GM18520 (cell line): ENCODE results near the gene ARHGEF12.

Source experiments
- ATAC-seq: cut with Tn5 transposase; IDR thresholded peaks from one replicate; pipeline ENCODE4 v1.9.1; 2021; ENCODE audit not compliant: unreplicated experiment

The ARHGEF12 gene

DNA sequence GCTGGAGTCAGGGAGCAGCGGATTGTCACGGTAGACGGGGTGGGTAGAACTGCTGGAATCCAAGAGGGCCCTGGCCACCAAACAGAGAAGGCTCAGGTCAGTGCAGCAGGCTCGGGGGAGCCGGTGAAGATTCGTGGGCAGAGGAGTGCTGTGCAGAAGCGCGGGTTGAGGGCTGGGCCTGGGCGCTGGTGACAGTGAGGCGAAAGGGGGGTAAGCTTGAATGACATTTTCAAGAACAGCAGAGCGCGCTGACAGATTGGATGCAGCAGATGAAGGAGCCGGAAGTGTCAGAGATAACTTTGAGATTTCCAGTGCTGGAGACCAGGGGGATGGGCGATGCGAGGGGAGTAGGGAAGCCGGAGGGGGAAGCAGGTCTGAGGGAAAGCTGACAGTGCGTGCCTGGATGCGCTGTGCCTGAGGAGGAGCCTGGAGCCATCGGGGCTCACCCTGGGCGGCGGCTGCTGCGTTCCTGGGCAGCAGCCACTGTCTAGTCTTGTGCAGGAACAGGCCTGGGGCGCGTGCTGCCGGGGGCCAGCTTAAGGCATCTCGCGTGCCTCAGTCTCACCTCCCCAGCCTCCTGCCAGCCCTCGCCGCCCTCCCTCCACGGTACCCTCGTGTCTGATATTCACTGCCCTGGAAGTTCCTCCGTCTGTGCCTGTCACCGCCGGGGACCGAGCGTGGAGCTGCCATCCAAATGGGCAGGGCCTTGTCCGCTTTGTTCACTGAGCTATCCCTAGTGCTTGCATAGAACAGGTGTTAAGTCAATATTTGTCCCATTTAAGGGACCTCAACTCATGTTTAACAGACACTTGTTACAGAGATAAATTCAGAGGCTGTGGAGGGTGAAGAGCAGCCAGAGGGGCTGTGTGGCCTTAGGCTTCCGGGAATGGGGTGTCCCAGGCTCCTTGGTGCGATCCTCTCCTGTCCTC is 180.5 kb downstream of the ARHGEF12 start:
- ATAC-seq: no peak

DNA sequence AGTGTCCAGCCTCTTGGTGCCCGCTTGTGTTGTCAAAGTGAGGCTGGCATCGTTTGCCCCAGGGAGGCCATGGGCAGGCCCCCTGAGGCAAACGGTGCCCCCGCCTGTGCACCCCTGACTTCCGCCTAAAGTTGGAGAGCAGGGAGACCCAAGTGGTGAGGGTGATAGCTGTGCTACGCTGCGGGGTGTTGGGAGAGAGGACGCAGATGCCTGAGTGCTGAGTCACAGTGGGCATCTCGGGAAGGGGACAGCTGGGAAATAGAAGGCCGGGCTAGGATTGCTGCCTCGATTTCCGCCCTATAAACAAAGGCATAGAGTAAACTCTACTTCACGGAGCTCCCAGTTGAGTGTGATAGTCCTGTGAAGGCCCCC is 181.2 kb downstream of the ARHGEF12 start:
- ATAC-seq: no peak

- ATAC-seq: no peak
These were observed 181.6 kb downstream of the ARHGEF12 start for GRCh38 chr11:120517801-120518291.

- no peak for ATAC-seq
These were observed 182.1 kb downstream of the ARHGEF12 start for GRCh38 chr11:120518356-120518755.

- ATAC-seq: no peak
These were observed 183.3 kb downstream of the ARHGEF12 start for GRCh38 chr11:120519474-120519873.

DNA sequence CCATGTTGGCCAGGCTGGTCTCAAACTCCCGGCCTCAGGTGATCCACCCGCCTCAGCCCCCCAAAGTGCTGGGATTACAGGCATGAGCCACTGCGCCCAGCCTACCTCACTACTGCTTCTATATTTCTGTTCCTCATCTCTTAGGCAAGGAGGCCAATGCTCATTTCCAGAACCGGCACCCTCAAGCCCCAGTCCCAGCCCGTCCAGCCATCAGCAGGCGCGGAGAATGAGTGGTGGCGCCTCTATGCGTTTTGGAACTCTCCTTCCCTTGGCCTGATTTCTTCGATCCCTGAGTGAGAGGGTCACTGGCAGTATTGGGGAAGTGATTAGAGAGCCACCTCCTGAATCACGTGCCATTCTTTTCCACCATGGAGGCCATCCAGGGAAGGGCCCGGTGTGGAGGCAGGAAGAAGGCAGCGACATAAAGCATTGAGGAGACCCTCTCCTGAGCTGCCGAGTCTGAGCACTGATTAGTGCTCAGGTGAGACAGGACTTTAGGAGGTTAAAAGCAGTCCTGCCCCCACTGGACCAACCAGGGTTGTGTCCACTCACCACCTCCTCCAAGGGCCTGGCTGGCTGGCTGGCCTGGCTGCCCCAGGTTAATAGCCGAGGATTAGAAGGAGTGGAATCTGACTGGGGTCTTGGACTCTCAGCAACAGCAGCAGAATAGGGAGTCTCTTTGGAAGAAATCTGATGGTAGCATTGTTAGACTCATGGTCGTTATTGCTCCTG is 184.0 kb downstream of the ARHGEF12 start:
- no peak for ATAC-seq

DNA sequence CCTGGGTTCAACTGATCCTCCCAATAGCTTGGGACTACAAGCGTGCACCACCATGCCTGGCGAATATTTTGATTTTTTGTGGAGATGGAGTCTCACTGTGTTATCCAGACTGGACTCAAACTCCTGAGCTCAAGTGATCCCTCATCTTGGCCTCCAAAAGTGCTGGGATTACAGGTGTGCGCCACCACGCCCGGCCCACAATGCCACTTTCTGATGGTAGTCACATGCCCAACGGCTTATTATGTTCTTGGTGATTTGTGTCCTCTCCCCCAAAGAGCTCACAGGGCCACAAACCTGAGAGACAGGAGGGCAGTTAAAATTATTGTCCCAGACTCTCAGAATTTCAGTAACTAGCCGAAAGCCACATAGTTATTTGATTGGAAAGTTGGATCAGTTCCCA is 185.0 kb downstream of the ARHGEF12 start:
- ATAC-seq: no peak

- ATAC-seq: no peak
These were observed 185.8 kb downstream of the ARHGEF12 start for GRCh38 chr11:120522021-120522420.

DNA sequence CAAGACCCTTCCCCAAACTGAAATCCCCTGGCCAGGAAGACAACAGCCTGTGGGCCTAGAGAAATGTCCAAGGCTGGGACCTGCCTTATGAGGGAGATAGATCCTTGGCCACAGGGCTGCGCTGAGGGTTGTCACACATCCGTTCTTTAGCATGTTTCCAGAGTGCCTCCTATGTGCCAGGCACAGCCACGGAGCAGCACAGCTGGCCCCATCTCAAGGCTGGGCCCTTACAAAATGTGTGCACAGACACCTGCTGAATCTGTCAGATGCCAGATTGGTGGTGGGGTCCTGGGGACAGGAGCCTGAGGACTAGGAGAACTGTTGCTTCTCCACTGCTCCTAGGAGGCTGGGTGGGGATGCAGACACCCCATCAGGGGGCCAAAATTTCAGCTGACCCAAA is 186.5 kb downstream of the ARHGEF12 start:
- no peak for ATAC-seq

GRCh38 chr11:120523196-120523595 is 187.0 kb downstream of the ARHGEF12 start:
- ATAC-seq: no peak

DNA sequence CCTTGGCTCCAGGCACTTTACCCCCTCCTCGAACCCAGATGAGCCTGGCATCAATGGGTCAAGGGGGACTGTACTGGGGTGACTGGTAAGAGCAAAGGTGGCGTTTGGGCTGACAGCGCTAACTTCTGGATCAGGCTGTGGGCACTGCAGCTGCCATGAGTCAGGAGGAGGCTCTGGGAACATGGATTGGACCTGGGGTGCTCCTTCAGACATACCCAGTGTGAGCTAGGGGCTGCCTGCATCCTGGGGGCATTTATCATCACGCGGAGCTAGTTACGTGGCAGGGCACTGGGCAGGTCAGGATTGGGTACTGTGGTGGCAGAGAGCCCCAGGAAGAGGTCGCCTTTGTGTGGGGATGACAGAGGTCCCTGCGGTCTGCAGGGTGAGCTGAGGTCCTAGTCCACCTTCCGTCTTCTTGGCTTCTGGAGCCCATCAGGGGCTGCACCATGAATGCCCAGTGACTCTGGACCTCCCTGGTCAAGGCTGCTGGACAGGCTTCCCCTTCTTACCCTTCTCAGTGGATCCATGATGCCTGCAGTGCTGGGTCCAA is 188.4 kb downstream of the ARHGEF12 start:
- ATAC-seq: no peak

DNA sequence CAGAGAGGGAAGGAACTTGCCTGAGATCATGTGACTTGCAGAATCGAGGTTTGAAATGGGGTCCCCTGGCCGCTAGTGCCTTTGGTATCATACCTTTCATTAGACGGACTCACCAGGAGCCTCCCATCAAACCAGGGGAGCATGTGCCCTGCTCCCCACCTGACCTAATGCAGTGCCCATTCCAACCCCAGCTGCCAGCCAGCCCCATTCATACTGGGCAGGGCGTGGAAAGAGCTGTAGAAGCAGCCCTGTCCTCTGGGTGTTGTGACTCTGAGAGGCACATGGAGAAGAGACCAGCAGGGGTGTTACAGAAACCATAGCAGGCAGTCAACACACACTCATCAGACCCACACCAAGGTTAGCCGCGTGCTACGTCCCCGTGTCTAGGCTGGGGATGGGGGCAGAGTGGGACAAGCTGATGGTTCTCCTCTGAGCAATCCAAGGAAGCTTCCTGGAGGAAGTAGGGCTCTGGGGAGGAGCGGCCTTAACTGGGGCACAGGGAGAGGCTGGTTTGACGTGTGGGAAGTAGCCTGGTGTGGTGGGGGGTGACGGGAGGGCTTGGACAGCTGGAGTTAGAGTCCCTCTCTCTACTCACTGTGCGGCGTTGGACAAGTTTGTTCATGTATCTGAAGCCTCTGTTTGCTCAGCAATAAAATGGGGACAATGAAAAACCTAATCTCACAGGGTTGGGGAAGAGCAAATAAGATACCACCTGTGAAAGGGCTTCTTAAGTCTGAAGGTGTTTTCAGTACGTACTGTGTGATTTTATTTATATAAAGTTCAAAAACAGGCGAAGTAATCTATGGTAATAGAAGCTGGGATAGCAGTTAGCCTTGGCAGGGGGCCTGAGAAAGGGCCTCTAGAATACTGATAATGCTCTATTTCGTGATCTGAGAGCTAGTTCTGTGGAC is 189.3 kb downstream of the ARHGEF12 start:
- ATAC-seq: no peak

GRCh38 chr11:120526241-120526640 is 190.0 kb downstream of the ARHGEF12 start:
- no peak for ATAC-seq

GRCh38 chr11:120527111-120527761 is 191.0 kb downstream of the ARHGEF12 start:
- no peak for ATAC-seq

DNA sequence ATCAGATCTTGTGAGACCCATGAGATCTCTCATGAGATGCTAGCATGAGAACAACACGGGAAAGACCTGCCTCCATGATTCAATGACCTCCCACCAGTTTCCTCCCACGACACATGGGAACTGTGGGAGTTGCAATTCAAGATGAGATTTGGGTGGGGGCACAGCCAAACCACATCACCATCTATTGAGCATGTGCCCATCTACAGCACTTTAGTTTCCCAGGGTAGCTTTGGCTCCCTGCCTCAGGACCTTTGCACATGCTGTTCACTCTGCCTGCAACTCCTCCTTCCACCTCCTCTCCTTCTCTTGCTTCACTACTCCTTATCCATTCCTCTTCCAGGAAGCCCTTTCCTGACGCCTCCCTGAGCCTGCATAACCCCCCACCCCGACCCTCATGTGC is 192.5 kb downstream of the ARHGEF12 start:
- no peak for ATAC-seq

DNA sequence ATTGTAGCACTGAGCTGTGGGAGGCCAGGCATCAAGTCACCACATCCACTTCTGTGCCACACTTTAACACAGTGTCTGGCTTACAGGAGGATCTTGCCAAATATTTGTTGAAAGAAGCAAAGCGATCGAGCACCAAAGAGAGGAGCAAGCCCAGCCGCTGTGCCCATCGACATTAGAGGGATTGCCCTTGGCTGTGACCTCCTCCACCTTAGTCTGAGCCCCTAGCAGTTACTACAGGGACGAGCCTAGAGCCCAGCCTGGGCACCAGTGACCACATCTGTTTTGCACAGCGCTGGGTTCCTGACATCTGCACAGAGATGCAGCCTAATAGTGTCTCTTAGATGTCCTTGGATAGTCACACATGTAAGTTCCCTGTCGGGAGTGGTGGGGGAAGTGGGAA is 193.0 kb downstream of the ARHGEF12 start:
- ATAC-seq: no peak

DNA sequence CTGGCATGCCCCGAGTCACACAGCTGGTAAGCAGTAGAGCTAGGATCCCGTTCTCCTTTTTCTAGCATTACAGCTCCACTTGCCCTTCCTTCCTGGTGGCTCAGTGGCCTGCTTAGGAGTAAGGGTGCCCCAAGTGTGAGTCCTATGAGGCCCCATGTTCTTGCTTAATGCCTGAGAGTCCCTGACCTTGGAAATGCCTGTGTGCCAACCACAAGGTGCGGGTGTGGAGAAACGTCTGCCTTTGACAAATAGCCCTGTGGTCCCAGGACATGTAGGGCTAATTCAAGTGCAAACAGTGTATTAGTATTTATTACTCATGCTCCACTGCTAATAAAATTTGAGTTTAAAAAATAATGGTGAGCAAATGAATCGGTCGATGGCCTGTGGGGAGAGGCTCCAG is 193.7 kb downstream of the ARHGEF12 start:
- ATAC-seq: no peak

DNA sequence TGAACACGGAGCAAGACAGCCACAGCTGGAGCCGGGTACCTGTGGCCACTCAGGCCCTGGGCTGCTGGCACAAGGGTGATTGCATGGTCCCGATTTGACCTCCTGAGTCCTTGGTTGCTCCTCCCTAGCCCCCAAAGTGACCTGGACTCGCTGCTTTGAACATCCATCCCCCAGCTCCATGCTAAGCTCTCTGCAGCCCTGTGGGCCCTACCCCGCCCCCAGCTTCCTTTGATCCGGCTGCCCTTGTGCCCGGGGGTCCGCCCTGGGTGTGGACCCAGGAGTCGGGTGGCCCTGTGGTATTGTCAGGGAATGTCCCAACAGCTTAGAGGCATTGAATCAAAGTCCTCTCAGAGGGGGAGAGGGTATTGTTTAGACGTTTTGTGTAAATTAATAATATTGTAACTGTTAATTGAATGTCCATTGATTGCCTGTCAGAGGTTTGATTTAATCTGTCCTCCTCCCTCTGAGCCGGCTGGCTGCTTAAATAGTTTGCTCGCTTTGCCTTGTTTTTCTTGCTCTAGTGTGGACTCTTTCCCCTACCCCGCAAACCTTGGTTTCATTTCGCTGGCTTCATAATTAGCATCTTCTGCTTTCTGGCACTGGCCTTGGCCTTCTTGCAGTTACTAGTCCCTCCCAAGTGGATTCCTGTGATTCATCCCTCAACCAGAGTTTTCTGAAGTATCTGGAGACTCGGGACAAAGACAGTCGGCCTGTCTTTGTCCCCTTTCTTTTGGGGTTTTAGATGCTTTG is 196.0 kb downstream of the ARHGEF12 start:
- ATAC-seq: no peak

- ATAC-seq: no peak
These were observed 196.6 kb downstream of the ARHGEF12 start for GRCh38 chr11:120532832-120533196.
